Urinary bladder (tissue), 4 donors: ENCODE measurements around the gene ST8SIA1. TPM values are rescaled to one million over a fixed set of nuclear protein-coding genes. Genes with fewer than 3 reads are reported as not detected.
"Not testable (repeated sequence)": the region's sequence is repeated elsewhere in the genome, so short reads cannot be mapped to it uniquely, and the experiment has no call there.

Experiments
- DNase-seq: peaks from one replicate; pipeline ENCODE4 v3.0.0-alpha.2; 2015; ENCODE audit errors: extremely low spot score
- H3K27ac ChIP-seq: one replicate; pipeline ENCODE4 v1.5.1; 2013; ENCODE audit warnings: low read depth, mild to moderate bottlenecking, moderate library complexity
- H3K36me3 ChIP-seq: one replicate; pipeline ENCODE4 v1.6.1; 2013; ENCODE audit warnings: mild to moderate bottlenecking, moderate library complexity; ENCODE audit not compliant: insufficient read depth
- H3K4me1 ChIP-seq: one replicate; pipeline ENCODE4 v1.6.1; 2013; ENCODE audit warnings: mild to moderate bottlenecking, moderate library complexity; ENCODE audit not compliant: insufficient read depth
- H3K4me3 ChIP-seq: one replicate; pipeline ENCODE4 v1.5.1; 2013; ENCODE audit warnings: low read depth, low read length
- WGBS: extraction: QIAGEN DNeasy Blood & Tissue Kit; methylation state at CpG from one replicate; pipeline ENCODE4 v1.1.7; 2013; 5-methylcytosine and 5-hydroxymethylcytosine counted together
- polyA plus RNA-seq: library from polyadenylated mRNA; stranded (reverse); fragments of 200-250 nt; gene quantifications from one replicate; pipeline ENCODE4 v1.2.3, GENCODE V29; 2013
- total RNA-seq: library from RNA; depleted of rRNA; stranded (reverse); fragments of >200 nt; gene quantifications from one replicate; pipeline ENCODE4 v1.2.3, GENCODE V29; 2014
- donor health status: healthy with polysubstance abuse.
- donor health status: healthy.

The ST8SIA1 gene
- total and polyA plus RNA-seq, 2 donors = 19.8 to 22.3 TPM

DNA sequence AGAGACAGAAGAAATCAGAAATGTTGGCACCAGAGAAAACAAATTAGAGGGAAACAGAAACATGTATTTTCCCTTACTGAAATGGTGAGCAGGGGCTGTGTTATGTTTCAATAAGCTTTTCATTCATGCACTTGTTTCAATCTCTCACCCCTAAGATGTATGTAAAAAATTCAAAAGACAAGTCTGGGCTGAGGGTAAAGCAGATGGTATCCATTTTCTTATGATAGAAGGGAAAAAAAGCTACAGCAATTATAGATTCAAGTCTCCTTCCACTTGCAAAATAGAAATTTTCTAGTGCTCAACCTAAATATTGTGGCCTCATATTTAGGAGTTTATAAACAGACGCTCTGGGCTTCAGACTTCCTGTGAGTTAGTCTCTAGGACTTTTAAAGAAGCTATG lies 138.3 kb downstream of the ST8SIA1 start:
- no peak for DNase-seq
- 59% methylated on average over 1 of the region's 1 CpG for WGBS
- Histone ChIP-seq H3K27ac (no peak overlapping the region), H3K4me3 (no peak overlapping the region), H3K4me1 (no peaks in the 10 kb centered on the region), H3K36me3 (no peaks in the 10 kb centered on the region)

DNA sequence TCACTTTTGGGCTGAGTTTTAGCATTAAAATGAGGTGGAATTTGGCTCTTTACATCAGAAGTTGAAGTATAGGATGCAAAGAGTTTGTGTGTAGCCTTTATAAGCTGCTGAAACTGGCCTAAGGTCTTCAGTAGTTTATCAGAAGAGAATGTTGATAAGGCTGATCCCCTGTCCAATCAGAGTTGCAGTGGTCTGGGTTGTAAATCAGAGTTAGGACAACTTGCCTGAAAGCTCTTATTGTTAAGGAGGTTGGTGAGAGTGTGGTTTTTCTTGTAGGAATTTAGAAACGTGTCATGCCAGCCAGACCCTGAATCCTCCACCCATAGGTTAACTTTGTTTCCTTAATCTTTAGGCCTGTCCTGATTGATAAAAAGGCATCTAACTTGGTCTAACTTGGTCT lies 143.5 kb downstream of the ST8SIA1 start:
- no peaks in the 10 kb centered on the region for H3K36me3 ChIP-seq
- WGBS = 35% methylated on average over 1 of the region's 1 CpG
- H3K4me1 ChIP-seq = no peaks in the 10 kb centered on the region
- no peak overlapping the region for H3K27ac ChIP-seq
- DNase-seq = no peak
- H3K4me3 ChIP-seq = no peak overlapping the region

DNA sequence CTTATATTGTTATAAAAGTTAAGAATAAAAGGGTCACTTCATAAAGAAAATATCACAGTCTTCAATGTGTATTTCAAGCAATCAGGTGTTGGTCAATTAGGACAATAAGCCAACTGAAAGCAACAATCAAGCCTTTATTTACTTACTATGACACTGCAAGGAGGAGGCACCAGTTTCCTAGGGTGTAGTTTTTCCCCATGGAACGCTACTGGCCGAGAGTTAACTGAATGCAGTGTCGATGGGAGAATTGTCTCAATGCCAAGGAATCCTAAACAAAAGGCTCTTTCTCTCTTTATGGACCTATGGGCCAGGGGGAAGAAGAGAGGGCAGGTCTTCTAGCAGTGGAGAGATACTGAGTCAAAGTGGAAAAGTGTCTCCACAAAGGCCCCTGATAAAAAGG lies 146.1 kb downstream of the ST8SIA1 start:
- H3K27ac ChIP-seq = no peak overlapping the region
- no peaks in the 10 kb centered on the region for H3K4me1 ChIP-seq
- no peak overlapping the region for H3K4me3 ChIP-seq
- no peaks in the 10 kb centered on the region for H3K36me3 ChIP-seq
- WGBS = 70% methylated on average over 3 of the region's 3 CpGs
- no peak for DNase-seq

DNA sequence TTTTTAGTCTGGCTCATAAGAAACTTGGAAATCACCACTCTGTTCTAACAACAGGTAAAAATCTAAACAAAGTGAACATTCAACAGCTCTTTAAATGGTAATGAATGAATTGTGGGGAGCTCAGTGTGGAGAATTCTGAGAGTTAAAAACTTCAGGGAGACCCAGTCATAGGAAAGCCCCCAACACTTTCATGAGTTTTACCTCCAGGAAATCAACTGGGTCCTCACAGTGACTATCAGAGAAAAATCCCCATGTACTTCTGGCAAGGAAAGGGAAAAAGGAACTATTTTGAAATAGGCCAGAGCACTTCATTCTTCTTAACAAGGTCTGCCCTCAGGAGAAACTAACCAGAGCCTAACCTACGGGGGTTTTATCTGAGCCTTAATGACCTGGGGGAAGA lies 153.8 kb downstream of the ST8SIA1 start:
- Histone ChIP-seq H3K4me1 (no peaks in the 10 kb centered on the region), H3K36me3 (no peaks in the 10 kb centered on the region), H3K27ac (no peak overlapping the region), H3K4me3 (no peak overlapping the region)
- DNase-seq = no peak
- 49% methylated on average over 1 of the region's 1 CpG for WGBS

DNA sequence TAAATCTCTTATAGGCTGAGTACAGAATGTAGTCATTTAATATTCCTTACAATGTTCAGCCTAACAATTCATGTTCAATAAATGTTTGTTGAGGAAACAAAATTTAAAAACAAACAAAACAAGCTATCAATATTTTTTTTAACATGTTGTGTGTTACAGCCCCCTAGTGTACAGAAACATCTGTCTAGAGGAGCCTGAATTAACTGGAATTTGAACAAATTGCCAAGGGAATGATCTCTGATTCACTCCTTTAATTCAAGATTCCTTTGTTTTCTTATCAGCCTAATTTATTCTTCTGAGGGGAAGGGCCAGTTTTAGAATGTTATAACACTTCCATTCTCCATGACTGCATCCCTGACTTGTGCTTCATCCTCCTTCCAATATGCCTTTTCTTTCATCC lies 161.3 kb downstream of the ST8SIA1 start:
- Histone ChIP-seq H3K4me1 (no peaks in the 10 kb centered on the region), H3K27ac (no peak overlapping the region), H3K4me3 (no peak overlapping the region), H3K36me3 (no peaks in the 10 kb centered on the region)
- DNase-seq = no peak

DNA sequence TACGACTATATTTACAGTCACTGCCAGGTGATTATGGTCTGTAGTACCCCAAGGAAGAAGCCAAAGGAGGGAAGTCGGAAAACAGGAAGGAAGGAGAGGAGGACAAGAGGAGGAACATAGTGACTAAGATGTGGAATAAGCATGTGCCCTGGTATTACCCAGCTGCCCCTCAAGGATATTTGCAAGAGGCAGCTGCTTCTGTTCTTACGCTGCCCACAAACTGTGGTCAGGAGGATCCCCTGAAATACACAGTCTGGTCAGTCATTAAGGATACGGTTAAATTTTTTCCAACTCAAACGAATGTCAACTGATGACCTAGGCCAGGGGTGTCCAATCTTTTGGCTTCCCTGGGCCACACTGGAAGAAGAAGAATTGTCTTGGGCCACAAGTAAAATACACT lies 162.0 kb downstream of the ST8SIA1 start:
- Histone ChIP-seq H3K4me1 (no peaks in the 10 kb centered on the region), H3K4me3 (no peak overlapping the region), H3K27ac (no peak overlapping the region), H3K36me3 (no peaks in the 10 kb centered on the region)
- WGBS = 85% methylated on average over 5 of the region's 5 CpGs
- no peak for DNase-seq

DNA sequence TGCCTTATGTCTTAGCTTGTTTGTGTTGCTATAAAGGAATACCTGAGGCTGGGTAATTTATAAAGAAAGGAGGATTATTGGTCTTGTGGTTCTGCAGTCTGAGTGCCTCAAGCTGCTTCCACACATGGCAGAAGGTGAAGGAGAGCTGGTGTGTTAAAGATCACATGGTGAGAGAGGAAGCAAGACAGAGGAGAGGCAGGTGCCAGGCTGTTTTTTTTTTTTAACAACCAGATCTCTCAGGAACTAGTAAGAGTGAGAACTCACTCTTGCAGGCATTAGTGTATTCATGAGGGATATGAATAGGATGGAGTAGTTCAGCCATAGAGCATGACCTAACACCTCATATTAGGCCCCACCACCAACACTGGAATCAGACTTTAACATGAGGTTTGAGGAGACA lies 165.1 kb downstream of the ST8SIA1 start:
- no peak overlapping the region for H3K4me3 ChIP-seq
- no peak for DNase-seq
- H3K36me3 ChIP-seq = no peaks in the 10 kb centered on the region
- H3K27ac ChIP-seq = no peak overlapping the region
- H3K4me1 ChIP-seq = no peaks in the 10 kb centered on the region

DNA sequence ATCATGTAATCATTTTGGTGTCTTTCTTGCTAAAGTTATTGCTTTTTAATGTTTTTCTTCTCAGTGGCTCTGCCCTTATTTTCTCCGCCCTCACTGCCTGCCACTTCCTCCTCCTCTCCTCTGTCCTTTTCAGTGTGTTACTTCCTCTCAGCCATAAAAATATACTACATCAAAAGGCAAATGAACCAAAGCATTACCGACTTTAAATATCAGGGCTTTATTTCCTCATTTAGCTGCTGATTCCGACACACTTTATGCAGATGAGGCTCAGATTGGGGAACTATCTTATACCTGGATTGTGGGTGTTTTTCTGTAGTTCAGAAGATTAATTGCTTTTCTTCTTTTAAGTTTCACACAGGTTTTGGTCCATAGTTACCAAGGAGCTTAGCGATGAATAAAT lies 170.4 kb downstream of the ST8SIA1 start:
- no peaks in the 10 kb centered on the region for H3K4me1 ChIP-seq
- no peak overlapping the region for H3K4me3 ChIP-seq
- H3K27ac ChIP-seq = no peak overlapping the region
- no peak for DNase-seq
- 78% methylated on average over 4 of the region's 4 CpGs for WGBS
- H3K36me3 ChIP-seq = no peaks in the 10 kb centered on the region

DNA sequence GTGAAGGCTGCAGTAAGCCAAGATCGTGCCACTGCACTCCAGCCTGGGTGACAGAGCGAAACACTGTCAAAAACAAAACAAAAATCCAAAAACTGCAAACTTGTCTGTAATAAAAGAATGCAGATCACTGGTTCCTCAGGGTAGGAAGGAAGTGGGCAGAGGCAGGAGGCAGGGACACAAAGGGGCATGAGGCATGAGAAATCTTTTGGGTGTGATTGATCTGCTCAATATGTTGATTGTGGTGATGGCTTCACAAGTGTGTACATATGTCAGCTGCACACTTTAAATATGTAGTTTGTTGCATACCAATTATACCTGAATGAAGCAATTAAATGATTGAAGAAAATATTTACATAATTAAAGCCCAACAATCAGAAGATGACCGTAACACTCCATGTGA lies 170.9 kb downstream of the ST8SIA1 start:
- no peaks in the 10 kb centered on the region for H3K36me3 ChIP-seq
- no peak for DNase-seq
- H3K4me1 ChIP-seq = no peaks in the 10 kb centered on the region
- H3K27ac ChIP-seq = no peak overlapping the region
- WGBS = 87% methylated on average over 3 of the region's 3 CpGs
- H3K4me3 ChIP-seq = no peak overlapping the region

DNA sequence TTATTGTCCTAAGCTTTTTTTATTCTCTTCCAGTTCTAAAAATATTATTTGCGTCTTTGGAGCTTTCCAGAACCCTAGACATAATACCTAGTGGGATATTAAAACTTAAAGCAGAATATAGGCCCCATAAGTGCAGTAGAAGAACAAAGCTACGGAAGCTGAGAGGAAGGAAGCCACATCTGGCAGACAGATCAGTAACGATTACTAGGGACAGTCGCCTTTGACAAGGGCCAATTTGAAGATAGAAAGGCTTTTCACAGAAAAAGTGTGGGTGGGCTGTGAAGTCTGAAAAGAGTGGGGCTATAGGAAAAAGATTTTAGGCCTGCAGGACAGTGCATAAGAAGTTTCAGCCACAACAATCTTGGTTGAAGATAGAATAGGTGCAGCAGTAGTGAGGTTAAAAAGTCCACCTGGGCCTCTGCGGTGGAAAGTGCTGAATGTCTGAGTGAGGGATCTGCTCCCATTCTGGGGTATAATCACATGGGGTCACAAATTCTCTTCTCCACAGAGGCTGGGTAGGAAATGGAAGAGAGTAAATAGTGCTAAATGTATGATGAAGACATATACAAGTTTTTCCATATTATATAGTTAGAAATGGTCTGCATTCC lies 174.0 kb downstream of the ST8SIA1 start:
- Histone ChIP-seq H3K27ac (no peak overlapping the region), H3K4me3 (no peak overlapping the region), H3K4me1 (no peaks in the 10 kb centered on the region), H3K36me3 (no peaks in the 10 kb centered on the region)
- no peak for DNase-seq
- WGBS = 25% methylated on average over 5 of the region's 5 CpGs

DNA sequence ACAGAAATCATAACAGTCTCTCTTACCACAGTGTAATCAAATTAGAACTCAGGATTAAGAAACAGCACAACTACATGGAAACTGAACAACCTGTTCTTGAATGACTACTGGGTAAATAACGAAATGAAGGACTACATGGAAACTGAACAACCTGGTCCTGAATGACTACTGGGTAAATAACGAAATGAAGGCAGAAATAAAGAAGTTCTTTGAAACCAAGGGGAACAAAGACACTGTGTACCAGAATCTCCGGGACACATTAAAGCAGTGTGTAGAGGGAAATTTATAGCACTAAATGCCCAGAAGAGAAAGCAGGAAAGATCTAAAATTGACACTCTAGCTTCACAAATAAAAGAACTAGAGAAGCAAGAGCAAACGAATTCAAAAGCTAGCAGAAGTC lies 185.2 kb downstream of the ST8SIA1 start:
- H3K4me3 ChIP-seq, H3K36me3 ChIP-seq, H3K27ac ChIP-seq, H3K4me1 ChIP-seq, DNase-seq: not testable (repeated sequence)
- 74% methylated on average over 4 of the region's 4 CpGs for WGBS

DNA sequence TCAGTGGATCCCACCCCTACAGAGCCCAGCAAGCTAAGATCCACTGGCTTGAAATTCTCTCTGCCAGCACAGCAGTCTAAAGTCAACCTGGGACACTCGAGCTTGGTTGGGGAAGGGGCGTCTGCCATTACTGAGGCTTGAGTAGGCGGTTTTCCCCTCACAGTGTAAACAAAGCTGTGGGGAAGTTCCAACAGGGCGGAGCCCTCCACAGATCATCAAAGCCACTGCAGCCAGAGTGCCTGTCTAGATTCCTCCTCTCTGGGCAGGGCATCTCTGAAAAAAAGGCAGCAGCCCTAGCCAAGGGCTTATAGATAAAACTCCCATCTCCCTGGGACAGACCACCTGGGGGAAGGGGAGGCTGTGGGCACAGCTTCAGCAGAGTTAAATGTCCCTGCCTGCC lies 187.8 kb downstream of the ST8SIA1 start:
- H3K4me3 ChIP-seq, H3K4me1 ChIP-seq, H3K27ac ChIP-seq, H3K36me3 ChIP-seq, DNase-seq: not testable (repeated sequence)
- WGBS = 62% methylated on average over 4 of the region's 4 CpGs

Other genes with a start within 250 kb of the ST8SIA1 start
- 109 TPM for gene C2CD5, start 209.8 kb upstream of the ST8SIA1 start, total RNA-seq
- gene C2CD5, start 209.8 kb upstream of the ST8SIA1 start, polyA plus RNA-seq = 18.0 TPM